ENCODE measurements around the gene ZBBX.

DNA sequence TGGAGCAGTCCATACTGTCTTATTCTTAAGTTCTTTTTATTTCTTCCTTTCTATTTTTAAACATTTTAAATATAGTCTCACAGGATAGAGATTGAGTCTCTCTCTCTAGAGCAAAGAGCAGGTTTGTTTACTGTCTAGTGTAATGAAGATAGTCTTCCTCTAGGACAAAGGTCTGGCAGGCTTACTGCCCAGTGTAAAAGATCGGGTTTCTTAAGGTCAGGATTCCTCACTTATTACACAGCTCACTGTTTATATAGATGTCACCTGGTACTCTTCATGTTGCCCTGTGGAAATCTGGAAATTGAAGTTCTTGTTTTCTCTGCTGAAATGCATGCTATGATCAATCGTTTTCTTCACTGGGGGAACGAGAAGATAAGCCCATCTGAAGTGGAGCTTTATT is 76.0 kb downstream of the ZBBX start:
- TF ChIP-seq SMAD3 (CRISPR knock-in tag; IDR thresholded peaks at IDR 0.05; ENCODE audit: borderline replicate concordance) (no peak), ZNF232 (CRISPR knock-in tag; IDR thresholded peaks at IDR 0.05) (no peak), CREB1 (CRISPR knock-in tag; IDR thresholded peaks at IDR 0.05) (no peak), ZNF416 (CRISPR knock-in tag; IDR thresholded peaks at IDR 0.05) (no peak), TEAD1 (CRISPR knock-in tag; IDR thresholded peaks at IDR 0.05) (no peak), SMAD4 (CRISPR knock-in tag; IDR thresholded peaks at IDR 0.05) (no peak), SP1 (CRISPR knock-in tag; conservative IDR thresholded peaks at IDR 0.05) (no peak), KAT7 (CRISPR knock-in tag; IDR thresholded peaks at IDR 0.05; ENCODE audit: borderline replicate concordance) (no peak)
- TF ChIP-seq, protein P1, sequence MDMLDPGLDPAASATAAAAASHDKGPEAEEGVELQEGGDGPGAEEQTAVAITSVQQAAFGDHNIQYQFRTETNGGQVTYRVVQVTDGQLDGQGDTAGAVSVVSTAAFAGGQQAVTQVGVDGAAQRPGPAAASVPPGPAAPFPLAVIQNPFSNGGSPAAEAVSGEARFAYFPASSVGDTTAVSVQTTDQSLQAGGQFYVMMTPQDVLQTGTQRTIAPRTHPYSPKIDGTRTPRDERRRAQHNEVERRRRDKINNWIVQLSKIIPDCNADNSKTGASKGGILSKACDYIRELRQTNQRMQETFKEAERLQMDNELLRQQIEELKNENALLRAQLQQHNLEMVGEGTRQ (CRISPR knock-in tag; IDR thresholded peaks at IDR 0.05) = no peak
- TF ChIP-seq, protein P2, sequence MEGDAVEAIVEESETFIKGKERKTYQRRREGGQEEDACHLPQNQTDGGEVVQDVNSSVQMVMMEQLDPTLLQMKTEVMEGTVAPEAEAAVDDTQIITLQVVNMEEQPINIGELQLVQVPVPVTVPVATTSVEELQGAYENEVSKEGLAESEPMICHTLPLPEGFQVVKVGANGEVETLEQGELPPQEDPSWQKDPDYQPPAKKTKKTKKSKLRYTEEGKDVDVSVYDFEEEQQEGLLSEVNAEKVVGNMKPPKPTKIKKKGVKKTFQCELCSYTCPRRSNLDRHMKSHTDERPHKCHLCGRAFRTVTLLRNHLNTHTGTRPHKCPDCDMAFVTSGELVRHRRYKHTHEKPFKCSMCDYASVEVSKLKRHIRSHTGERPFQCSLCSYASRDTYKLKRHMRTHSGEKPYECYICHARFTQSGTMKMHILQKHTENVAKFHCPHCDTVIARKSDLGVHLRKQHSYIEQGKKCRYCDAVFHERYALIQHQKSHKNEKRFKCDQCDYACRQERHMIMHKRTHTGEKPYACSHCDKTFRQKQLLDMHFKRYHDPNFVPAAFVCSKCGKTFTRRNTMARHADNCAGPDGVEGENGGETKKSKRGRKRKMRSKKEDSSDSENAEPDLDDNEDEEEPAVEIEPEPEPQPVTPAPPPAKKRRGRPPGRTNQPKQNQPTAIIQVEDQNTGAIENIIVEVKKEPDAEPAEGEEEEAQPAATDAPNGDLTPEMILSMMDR (IDR thresholded peaks at IDR 0.05) = no peak
- TF ChIP-seq, protein P3, sequence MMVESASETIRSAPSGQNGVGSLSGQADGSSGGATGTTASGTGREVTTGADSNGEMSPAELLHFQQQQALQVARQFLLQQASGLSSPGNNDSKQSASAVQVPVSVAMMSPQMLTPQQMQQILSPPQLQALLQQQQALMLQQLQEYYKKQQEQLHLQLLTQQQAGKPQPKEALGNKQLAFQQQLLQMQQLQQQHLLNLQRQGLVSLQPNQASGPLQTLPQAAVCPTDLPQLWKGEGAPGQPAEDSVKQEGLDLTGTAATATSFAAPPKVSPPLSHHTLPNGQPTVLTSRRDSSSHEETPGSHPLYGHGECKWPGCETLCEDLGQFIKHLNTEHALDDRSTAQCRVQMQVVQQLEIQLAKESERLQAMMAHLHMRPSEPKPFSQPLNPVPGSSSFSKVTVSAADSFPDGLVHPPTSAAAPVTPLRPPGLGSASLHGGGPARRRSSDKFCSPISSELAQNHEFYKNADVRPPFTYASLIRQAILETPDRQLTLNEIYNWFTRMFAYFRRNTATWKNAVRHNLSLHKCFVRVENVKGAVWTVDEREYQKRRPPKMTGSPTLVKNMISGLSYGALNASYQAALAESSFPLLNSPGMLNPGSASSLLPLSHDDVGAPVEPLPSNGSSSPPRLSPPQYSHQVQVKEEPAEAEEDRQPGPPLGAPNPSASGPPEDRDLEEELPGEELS (CRISPR knock-in tag; IDR thresholded peaks at IDR 0.05) = no peak
- TF ChIP-seq, protein P4, sequence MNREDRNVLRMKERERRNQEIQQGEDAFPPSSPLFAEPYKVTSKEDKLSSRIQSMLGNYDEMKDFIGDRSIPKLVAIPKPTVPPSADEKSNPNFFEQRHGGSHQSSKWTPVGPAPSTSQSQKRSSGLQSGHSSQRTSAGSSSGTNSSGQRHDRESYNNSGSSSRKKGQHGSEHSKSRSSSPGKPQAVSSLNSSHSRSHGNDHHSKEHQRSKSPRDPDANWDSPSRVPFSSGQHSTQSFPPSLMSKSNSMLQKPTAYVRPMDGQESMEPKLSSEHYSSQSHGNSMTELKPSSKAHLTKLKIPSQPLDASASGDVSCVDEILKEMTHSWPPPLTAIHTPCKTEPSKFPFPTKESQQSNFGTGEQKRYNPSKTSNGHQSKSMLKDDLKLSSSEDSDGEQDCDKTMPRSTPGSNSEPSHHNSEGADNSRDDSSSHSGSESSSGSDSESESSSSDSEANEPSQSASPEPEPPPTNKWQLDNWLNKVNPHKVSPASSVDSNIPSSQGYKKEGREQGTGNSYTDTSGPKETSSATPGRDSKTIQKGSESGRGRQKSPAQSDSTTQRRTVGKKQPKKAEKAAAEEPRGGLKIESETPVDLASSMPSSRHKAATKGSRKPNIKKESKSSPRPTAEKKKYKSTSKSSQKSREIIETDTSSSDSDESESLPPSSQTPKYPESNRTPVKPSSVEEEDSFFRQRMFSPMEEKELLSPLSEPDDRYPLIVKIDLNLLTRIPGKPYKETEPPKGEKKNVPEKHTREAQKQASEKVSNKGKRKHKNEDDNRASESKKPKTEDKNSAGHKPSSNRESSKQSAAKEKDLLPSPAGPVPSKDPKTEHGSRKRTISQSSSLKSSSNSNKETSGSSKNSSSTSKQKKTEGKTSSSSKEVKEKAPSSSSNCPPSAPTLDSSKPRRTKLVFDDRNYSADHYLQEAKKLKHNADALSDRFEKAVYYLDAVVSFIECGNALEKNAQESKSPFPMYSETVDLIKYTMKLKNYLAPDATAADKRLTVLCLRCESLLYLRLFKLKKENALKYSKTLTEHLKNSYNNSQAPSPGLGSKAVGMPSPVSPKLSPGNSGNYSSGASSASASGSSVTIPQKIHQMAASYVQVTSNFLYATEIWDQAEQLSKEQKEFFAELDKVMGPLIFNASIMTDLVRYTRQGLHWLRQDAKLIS (CRISPR knock-in tag; IDR thresholded peaks at IDR 0.05; ENCODE audit: borderline replicate concordance) = no peak

All from WTC11 (cell line).